Effector CD8-positive, alpha-beta T cell (primary cell): ENCODE measurements around the gene FLT1.

Experiments
- DNase-seq: peaks from one replicate; lab custom pipeline; 2025; lab: John Stamatoyannopoulos, UW

FLT1 gene

GRCh38 chr13:28319528-28319927 lies 175.4 kb downstream of the FLT1 start:
- no peak for DNase-seq

- no peak for DNase-seq
These were observed 176.4 kb downstream of the FLT1 start for GRCh38 chr13:28318496-28318895.

GRCh38 chr13:28316836-28317235 lies 178.1 kb downstream of the FLT1 start:
- DNase-seq: no peak

- DNase-seq: no peak
These were observed 178.8 kb downstream of the FLT1 start for GRCh38 chr13:28316129-28316528.

GRCh38 chr13:28314879-28315278 lies 180.0 kb downstream of the FLT1 start:
- no peak for DNase-seq

- DNase-seq: no peak
These were observed 181.3 kb downstream of the FLT1 start for GRCh38 chr13:28313579-28313978.

- DNase-seq: no peak
These were observed 188.6 kb downstream of the FLT1 start for GRCh38 chr13:28306325-28306724.

- no peak for DNase-seq
These were observed 193.1 kb downstream of the FLT1 start for GRCh38 chr13:28301839-28302238.

GRCh38 chr13:28299916-28300315 lies 195.0 kb downstream of the FLT1 start:
- DNase-seq: no peak

GRCh38 chr13:28297341-28297740 lies 197.6 kb downstream of the FLT1 start:
- no peak for DNase-seq

GRCh38 chr13:28286263-28286662 lies 208.7 kb downstream of the FLT1 start:
- DNase-seq: no peak

- DNase-seq: no peak
These were observed 211.3 kb downstream of the FLT1 start for GRCh38 chr13:28283600-28283999.

- no peak for DNase-seq
These were observed 212.5 kb downstream of the FLT1 start for GRCh38 chr13:28282451-28282850.

GRCh38 chr13:28273919-28274318 lies 221.0 kb downstream of the FLT1 start:
- no peak for DNase-seq

- no peak for DNase-seq
These were observed 223.7 kb downstream of the FLT1 start for GRCh38 chr13:28271056-28271840.

GRCh38 chr13:28268800-28269223 lies 226.1 kb downstream of the FLT1 start:
- DNase-seq: no peak

GRCh38 chr13:28267497-28267896 lies 227.4 kb downstream of the FLT1 start:
- no peak for DNase-seq

- no peak for DNase-seq
These were observed 236.5 kb downstream of the FLT1 start for GRCh38 chr13:28258417-28258816.

- no peak for DNase-seq
These were observed 237.6 kb downstream of the FLT1 start for GRCh38 chr13:28257305-28257704.

GRCh38 chr13:28252547-28252946 lies 242.4 kb downstream of the FLT1 start:
- DNase-seq: no peak

- no peak for DNase-seq
These were observed 243.5 kb downstream of the FLT1 start for GRCh38 chr13:28251466-28251865.

- DNase-seq: no peak
These were observed 244.4 kb downstream of the FLT1 start for GRCh38 chr13:28250542-28250941.
